ENCODE measurements around the gene PITPNC1. TPM values are rescaled to one million over a fixed set of nuclear protein-coding genes. Genes with fewer than 3 reads are reported as not detected.

The PITPNC1 gene
- total and polyA plus RNA-seq, 2 of the 13 experiments (the other 11 are each of a cell fraction or from before 2014, with no cell fraction given), result 4.1 to 5.7 TPM

DNA sequence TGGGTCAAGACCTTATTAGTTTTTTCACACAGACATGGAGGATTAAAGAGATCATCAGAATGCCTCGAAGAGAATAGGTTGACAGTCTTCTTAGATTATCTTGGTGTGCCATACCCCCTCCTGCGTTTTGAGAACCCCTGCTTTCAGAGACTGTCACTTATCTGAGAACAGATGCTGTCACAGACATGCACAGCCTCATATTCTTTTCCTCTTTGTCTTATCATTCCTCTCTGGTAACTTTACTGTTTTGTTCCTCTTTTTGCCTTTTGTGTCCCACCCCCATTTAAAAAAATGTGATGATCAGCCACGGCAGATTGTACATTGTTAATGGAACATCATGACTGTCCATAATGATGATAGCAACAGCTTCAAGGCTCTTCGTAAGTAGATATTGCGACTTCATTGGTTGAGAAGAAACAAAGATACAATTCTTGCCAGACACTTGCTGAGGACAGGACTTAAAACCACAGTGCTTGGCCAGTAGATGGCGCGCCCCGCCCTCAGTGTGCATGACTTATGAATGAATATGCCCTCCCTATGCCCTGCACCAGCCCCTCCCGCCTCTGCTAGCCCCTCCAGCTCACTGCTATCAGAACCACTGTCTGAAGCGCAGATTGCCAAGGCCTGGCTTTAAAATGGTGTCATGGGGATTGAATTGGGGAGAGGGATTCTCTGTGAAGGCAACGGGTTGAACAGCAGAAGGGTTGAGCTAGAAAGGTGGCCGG lies 2.6 kb upstream of the PITPNC1 start (continued):
- TF ChIP-seq, protein P1, sequence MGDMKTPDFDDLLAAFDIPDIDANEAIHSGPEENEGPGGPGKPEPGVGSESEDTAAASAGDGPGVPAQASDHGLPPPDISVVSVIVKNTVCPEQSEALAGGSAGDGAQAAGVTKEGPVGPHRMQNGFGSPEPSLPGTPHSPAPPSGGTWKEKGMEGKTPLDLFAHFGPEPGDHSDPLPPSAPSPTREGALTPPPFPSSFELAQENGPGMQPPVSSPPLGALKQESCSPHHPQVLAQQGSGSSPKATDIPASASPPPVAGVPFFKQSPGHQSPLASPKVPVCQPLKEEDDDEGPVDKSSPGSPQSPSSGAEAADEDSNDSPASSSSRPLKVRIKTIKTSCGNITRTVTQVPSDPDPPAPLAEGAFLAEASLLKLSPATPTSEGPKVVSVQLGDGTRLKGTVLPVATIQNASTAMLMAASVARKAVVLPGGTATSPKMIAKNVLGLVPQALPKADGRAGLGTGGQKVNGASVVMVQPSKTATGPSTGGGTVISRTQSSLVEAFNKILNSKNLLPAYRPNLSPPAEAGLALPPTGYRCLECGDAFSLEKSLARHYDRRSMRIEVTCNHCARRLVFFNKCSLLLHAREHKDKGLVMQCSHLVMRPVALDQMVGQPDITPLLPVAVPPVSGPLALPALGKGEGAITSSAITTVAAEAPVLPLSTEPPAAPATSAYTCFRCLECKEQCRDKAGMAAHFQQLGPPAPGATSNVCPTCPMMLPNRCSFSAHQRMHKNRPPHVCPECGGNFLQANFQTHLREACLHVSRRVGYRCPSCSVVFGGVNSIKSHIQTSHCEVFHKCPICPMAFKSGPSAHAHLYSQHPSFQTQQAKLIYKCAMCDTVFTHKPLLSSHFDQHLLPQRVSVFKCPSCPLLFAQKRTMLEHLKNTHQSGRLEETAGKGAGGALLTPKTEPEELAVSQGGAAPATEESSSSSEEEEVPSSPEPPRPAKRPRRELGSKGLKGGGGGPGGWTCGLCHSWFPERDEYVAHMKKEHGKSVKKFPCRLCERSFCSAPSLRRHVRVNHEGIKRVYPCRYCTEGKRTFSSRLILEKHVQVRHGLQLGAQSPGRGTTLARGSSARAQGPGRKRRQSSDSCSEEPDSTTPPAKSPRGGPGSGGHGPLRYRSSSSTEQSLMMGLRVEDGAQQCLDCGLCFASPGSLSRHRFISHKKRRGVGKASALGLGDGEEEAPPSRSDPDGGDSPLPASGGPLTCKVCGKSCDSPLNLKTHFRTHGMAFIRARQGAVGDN (CRISPR knock-in tag; IDR thresholded peaks at IDR 0.05), result peak; percentile 30; the same call in 1 of the 2 replicates
- TF ChIP-seq GATAD2A (CRISPR knock-in tag; IDR thresholded peaks at IDR 0.05), result peak; percentile 64

DNA sequence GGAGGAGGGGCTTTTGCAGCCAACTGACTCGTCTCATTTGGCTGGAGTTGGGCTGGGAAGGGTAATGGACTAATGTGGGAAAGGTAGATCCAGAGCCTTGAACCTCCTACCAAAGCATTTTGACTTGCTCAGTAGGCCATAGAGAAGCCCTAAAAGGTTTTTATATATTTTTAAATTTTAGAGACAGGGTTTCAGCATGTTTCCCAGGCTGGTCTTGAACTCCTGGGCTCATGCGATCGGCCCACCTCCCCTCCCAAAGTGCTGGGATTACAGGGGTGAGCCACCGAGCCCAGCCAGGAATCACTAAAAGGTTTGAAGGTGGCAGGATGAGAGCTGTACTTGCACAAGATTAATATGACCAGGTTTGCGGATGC lies 2.0 kb upstream of the PITPNC1 start:
- no TSS peak for BruUV-seq (replicated peaks)
- FAIRE-seq, result no peak
- no peak for DNase-seq (ENCODE audit: low spot score)
- intact Hi-C loops (cut with micrococcal nuclease; ENCODE audit: unreplicated experiment), result loop anchor here (5.0 kb wide), 1 partner anchor 257 kb away; no protein-coding TSS in a partner anchor
- peak overlapping the region in 1 of 3 experiments; percentile 63; a peak in 3 of 6 replicates for H3K4me3 ChIP-seq (replicated peaks in 1 of 3; ENCODE audit: insufficient read depth in 1 of 3, low read depth in 2 of 3, low read length in 3 of 3)
- 42% methylated on average over 5 of the region's 5 CpGs for WGBS (ENCODE audit: low lambda C conversion rate)
- no peaks in the 10 kb centered on the region for H3K79me2 ChIP-seq (ENCODE audit: insufficient read depth, low read length)
- peaks cover 32% of the 10 kb centered on the region for H3K4me1 ChIP-seq (ENCODE audit: insufficient read depth, low read length)
- ChIA-PET CTCF (ENCODE audit: low intra/inter-chr PET ratio, low total read pairs) (interaction anchor here (0.7 to 2.3 kb wide), 4 partner anchors 100 to 315 kb away, joined by 3 to 14 read pairs (median 8); no protein-coding TSS in a partner anchor), POLR2A (interaction anchor here (0.9 kb wide), 1 partner anchor 11 kb away, joined by 3 read pairs; no protein-coding TSS in a partner anchor)
- H4K20me1 ChIP-seq (ENCODE audit: insufficient read depth, low read length), result no peaks in the 10 kb centered on the region
- H3K9me3 ChIP-seq (ENCODE audit: low read length), result no peaks in the 10 kb centered on the region
- no peak; the same call in 2 of the 3 replicates for ATAC-seq
- no peaks in the 10 kb centered on the region for H3K36me3 ChIP-seq (replicated peaks in 1 of 2; ENCODE audit: control insufficient read depth in 1 of 2, insufficient read depth in 2 of 2, low read length in 2 of 2)
- no peak overlapping the region; the same call in 1 of the 2 replicates for H3K9ac ChIP-seq (ENCODE audit: insufficient read depth, low read depth, low read length)
- no peak overlapping the region for H3K27ac ChIP-seq (ENCODE audit: extremely low read length, insufficient read depth, low read length)
- in situ Hi-C loops (cut with HindIII; ENCODE audit: extremely low pct_ligation_motif_present, low pct_unique_long_range_greater_than_20kb), result loop anchor here (5.0 to 10.0 kb wide), 3 partner anchors 92 to 317 kb away; no protein-coding TSS in a partner anchor
- H3K4me2 ChIP-seq (ENCODE audit: low read depth, low read length), result peak overlapping the region; percentile 87
- H3K27me3 ChIP-seq (ENCODE audit: control insufficient read depth in 1 of 2, insufficient read depth in 2 of 2, low read length in 2 of 2), result 0 out of 5 replicates have a peak, but pooled peaks cover 0 to 6% of the 10 kb centered on the region in 2 experiments
- H2AFZ ChIP-seq (ENCODE audit: low read length), result no peak overlapping the region
- TF ChIP-seq MEF2D (CRISPR knock-in tag; IDR thresholded peaks at IDR 0.05), result no peak
- TF ChIP-seq RFXANK (CRISPR knock-in tag; IDR thresholded peaks at IDR 0.05), result no peak
- TF ChIP-seq, protein P2, sequence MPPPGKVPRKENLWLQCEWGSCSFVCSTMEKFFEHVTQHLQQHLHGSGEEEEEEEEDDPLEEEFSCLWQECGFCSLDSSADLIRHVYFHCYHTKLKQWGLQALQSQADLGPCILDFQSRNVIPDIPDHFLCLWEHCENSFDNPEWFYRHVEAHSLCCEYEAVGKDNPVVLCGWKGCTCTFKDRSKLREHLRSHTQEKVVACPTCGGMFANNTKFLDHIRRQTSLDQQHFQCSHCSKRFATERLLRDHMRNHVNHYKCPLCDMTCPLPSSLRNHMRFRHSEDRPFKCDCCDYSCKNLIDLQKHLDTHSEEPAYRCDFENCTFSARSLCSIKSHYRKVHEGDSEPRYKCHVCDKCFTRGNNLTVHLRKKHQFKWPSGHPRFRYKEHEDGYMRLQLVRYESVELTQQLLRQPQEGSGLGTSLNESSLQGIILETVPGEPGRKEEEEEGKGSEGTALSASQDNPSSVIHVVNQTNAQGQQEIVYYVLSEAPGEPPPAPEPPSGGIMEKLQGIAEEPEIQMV (CRISPR knock-in tag; IDR thresholded peaks at IDR 0.05; ENCODE audit: low read depth), result 0 out of 2 replicates have a peak, but pooled peaks have one; percentile 10
- TF ChIP-seq, protein P3, sequence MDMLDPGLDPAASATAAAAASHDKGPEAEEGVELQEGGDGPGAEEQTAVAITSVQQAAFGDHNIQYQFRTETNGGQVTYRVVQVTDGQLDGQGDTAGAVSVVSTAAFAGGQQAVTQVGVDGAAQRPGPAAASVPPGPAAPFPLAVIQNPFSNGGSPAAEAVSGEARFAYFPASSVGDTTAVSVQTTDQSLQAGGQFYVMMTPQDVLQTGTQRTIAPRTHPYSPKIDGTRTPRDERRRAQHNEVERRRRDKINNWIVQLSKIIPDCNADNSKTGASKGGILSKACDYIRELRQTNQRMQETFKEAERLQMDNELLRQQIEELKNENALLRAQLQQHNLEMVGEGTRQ (IDR thresholded peaks at IDR 0.05; ENCODE audit: low read depth, low read length), result no peak
- TF ChIP-seq, protein P3 (CRISPR knock-in tag; IDR thresholded peaks at IDR 0.05; ENCODE audit: borderline replicate concordance), result no peak
- 0 out of 2 replicates have a peak, but pooled peaks have one; percentile 8 for TF ChIP-seq KMT2B (CRISPR knock-in tag; IDR thresholded peaks at IDR 0.05)
- TF ChIP-seq ZNF614 (CRISPR knock-in tag; IDR thresholded peaks at IDR 0.05; ENCODE audit: borderline replicate concordance), result peak; percentile 7; the same call in 1 of the 2 replicates
- 0 out of 2 replicates have a peak, but pooled peaks have one; percentile 13 for TF ChIP-seq ZNF350 (CRISPR knock-in tag; IDR thresholded peaks at IDR 0.05; ENCODE audit: borderline replicate concordance, low read depth)
- no peak for TF ChIP-seq ZKSCAN8 (CRISPR knock-in tag; IDR thresholded peaks at IDR 0.05; ENCODE audit: borderline replicate concordance)
- TF ChIP-seq, protein P4, sequence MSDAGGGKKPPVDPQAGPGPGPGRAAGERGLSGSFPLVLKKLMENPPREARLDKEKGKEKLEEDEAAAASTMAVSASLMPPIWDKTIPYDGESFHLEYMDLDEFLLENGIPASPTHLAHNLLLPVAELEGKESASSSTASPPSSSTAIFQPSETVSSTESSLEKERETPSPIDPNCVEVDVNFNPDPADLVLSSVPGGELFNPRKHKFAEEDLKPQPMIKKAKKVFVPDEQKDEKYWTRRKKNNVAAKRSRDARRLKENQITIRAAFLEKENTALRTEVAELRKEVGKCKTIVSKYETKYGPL (CRISPR knock-in tag; IDR thresholded peaks at IDR 0.05), result no peak
